ENCODE measurements around the gene SLC6A16. TPM values are rescaled to one million over a fixed set of nuclear protein-coding genes. Genes with fewer than 3 reads are reported as not detected.
"Not testable (repeated sequence)": the region's sequence is repeated elsewhere in the genome, so short reads cannot be mapped to it uniquely, and the experiment has no call there.

The SLC6A16 gene
- total RNA-seq, 1 donor from 2014 or later: 5.6 TPM

DNA sequence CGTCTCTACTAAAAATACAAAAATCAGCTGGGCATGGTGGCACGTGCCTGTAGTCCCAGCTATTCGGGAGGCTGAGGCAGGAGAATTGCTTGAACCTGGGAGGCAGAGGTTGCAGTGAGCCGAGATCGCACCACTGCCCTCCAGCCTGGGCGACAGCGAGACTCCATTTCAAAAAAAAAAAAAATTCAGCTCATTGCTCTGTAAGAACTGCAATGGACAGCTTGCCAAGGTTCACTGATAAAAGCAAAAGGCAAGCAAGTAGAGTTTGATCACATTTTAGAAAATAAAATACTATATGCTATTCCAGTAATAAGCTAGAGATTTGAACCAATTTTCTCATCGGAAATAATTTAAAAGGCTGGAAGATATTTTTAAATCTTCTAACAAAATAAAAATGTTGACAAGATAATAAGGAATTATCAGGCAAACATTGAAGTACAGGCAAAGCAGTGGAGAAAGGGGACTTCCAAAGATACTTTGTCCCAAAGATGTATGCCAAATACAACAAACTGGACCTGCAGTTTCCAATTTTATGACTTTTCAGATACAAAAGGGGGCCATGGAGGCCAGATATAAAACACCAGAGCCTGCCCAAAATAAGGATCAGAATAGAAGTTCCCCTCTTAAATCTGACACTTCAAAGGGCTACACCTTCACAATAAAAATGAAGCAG lies 29.6 kb downstream of the SLC6A16 start:
- DNase-seq (ENCODE audit: low spot score) (no peak), ATAC-seq (no peak)
- intact Hi-C loops (cut with DNase I): no loop called here

- ATAC-seq: no peak
- DNase-seq (ENCODE audit: low spot score): no peak
- intact Hi-C loops (cut with DNase I): no loop called here
Measured at GRCh38 chr19:49294401-49294800, 30.6 kb downstream of the SLC6A16 start.

GRCh38 chr19:49290517-49290916 lies 34.5 kb downstream of the SLC6A16 start:
- intact Hi-C loops (cut with DNase I): no loop called here
- no peak for ATAC-seq
- DNase-seq (ENCODE audit: low spot score): no peak

DNA sequence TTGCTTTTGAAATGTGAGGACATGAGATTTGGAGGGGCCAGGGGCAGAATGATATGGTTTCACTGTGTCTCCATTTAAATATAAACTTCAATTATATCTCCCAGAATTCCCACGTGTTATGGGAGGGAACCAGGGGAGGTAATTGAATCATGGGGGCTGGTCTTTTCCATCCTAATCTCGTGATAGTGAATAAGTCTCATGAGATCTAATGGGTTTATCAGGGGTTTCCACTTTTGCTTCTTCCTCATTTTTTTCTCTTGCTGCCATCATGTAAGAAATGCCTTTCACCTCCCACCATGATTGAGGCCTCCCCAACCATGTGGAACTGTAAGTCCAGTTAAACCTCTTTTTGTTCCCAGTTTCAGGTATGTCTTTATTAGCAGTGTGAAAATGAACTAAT lies 35.7 kb downstream of the SLC6A16 start:
- intact Hi-C loops (cut with DNase I); DNase-seq (ENCODE audit: low spot score); ATAC-seq: not testable (repeated sequence)

DNA sequence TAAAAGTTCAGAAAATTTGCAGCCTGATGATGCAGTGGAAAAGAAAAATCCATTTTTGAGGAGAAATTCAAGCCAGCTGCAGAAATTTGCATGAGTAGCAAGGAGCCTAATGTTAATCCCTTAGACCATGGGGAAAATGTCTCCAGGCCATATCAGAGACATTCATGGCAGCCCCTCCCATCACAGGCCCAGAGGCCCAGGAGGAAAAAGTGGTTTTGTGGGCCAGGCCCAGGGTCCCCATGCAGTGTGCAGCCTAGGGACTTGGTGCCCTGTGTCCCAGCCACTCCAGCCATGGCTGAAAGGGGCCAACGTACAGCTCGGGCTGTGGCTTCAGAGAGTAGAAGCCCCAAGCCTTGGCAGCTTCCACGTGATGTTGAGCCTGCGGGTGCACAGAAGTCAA lies 36.8 kb downstream of the SLC6A16 start:
- intact Hi-C loops (cut with DNase I); ATAC-seq; DNase-seq (ENCODE audit: low spot score): not testable (repeated sequence)

GRCh38 chr19:49287141-49287770 lies 37.7 kb downstream of the SLC6A16 start:
- ATAC-seq (no peak), DNase-seq (ENCODE audit: low spot score) (no peak)
- intact Hi-C loops (cut with DNase I): no loop called here

DNA sequence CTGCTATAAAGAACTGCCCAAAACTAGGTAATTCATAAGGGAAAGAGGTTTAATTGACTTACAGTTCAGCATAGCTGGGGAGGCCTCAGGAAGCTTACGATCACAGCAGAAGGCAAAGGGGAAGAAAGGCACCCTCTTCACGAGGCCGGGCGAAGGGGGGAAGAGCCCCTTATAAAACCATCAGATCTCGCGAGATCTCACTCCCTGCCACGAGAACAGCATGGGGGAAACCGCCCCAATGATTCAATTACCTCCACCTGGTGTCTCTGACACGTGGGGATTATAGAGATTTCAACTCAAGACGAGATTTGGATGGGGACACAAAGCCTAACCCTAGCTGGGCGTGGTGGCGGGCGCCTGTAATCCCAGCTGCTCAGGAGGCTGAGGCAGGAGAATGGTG lies 42.8 kb downstream of the SLC6A16 start:
- intact Hi-C loops (cut with DNase I): no loop called here
- no peak for DNase-seq (ENCODE audit: low spot score)
- ATAC-seq: no peak

DNA sequence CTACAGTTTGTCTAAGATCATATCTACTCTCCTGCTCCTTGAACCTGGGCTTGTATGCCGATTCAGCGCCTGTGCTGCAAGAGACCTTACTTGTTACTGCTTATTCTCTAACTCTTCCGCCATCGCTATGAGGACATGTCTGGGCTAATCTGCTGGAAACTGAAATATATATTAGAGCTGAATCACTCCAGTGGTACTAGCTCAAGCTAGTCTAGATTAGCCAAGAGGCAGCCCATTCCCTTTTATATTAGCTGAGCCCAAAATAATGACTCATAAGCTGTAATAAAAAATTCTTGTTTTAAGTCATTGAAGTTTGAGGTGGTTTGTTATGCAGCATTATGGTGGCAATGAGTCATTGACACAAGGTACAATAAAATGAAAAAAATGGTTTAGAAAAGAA lies 52.8 kb downstream of the SLC6A16 start:
- DNase-seq (ENCODE audit: low spot score) (no peak), ATAC-seq (no peak)
- intact Hi-C loops (cut with DNase I): no loop called here

- no peak for ATAC-seq
- DNase-seq (ENCODE audit: low spot score): no peak
- intact Hi-C loops (cut with DNase I): no loop called here
Measured at GRCh38 chr19:49271080-49271753, 53.8 kb downstream of the SLC6A16 start.

GRCh38 chr19:49266409-49266808 lies 58.6 kb downstream of the SLC6A16 start:
- ATAC-seq; intact Hi-C loops (cut with DNase I): not testable (repeated sequence)
- DNase-seq (ENCODE audit: low spot score): peak; percentile 71

- DNase-seq (ENCODE audit: low spot score) (no peak), ATAC-seq (no peak)
- intact Hi-C loops (cut with DNase I): no loop called here
Measured at GRCh38 chr19:49264258-49264657, 60.7 kb downstream of the SLC6A16 start.

- DNase-seq (ENCODE audit: low spot score) (no peak), ATAC-seq (no peak)
- intact Hi-C loops (cut with DNase I): no loop called here
Measured at GRCh38 chr19:49261602-49262001, 63.4 kb downstream of the SLC6A16 start.

DNA sequence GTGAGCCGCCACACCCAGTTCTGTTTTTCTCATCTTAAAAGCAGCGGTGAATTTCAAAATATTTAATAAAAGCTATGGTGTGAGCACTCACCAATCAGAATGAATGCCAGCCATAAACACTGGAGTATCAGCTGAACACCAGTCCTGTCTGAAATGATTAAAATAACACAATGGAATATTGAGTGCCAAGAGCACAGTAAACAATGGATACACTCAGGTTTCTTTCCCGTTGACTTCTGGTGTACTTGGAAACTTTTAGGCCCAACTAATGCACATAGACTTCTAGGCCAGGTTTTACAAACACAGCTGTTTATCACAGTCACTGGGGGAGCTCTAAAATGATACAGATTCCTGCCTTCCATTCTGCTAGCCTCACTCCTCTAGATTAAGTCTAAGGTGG lies 68.3 kb downstream of the SLC6A16 start:
- DNase-seq (ENCODE audit: low spot score): no peak
- no peak for ATAC-seq
- intact Hi-C loops (cut with DNase I): no loop called here

DNA sequence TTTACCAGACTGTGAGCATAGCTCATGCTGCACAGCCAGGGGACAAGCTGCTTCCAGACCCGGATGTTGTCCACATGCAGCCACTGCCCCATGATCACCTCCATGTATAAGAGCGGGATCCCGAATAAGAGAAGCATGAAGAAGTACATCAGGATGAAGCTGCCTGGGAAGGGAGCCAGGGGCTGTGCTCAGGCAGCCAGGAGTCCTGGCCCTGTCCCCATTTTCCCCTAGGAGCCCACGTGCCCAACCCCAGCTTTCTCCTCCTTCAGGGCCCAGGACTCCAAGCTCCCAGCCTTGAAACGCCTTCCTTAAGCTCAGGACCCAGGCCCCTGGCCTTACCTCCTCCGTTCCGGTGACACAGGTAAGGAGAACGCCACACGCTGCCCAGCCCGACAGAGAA lies 69.3 kb downstream of the SLC6A16 start:
- DNase-seq (ENCODE audit: low spot score) (no peak), ATAC-seq (no peak)
- intact Hi-C loops (cut with DNase I): no loop called here

DNA sequence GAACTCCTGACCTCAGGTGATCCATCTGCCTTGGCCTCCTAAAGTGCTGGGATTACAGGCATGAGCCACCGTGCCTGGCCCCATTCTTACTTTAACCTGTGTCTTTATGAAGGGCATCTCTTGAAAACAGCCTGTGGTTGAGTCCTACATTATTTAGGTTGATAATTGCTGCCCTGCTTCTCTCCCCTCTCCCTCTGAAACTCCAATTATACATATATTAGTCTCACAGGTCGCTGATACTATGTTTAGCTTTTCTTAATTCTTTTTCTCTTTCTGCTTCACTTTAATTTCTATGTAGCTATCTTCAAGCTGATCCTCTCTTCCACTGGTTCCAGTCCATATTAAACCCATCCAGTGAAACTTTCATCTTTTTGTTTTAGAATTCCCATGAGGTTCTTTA lies 75.1 kb downstream of the SLC6A16 start:
- ATAC-seq: no peak
- intact Hi-C loops (cut with DNase I): no loop called here

DNA sequence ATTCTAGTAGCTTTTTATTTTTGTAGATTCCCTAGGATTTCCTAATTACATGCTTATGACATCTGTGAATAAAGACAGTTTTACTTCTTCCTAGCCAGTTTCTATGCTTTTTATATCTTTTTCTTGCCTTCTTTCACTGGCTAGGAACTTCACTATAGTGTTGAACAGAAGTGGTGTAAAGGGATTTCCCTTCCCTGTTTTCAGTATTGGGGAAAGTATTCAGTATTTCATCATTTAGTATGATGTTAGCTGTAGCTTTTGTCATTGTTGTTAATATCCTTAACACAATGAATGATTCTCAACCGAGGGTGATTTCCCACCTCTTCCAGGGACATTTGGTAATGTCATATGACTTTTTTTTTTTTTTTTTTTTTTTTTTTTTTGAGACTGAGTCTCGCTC lies 77.3 kb downstream of the SLC6A16 start:
- intact Hi-C loops (cut with DNase I): no loop called here
- DNase-seq (ENCODE audit: low spot score) (no peak), ATAC-seq (no peak)

More for the DNA sequence above, 75.1 kb downstream of the SLC6A16 start:
- DNase-seq (ENCODE audit: low spot score): no peak

DNA sequence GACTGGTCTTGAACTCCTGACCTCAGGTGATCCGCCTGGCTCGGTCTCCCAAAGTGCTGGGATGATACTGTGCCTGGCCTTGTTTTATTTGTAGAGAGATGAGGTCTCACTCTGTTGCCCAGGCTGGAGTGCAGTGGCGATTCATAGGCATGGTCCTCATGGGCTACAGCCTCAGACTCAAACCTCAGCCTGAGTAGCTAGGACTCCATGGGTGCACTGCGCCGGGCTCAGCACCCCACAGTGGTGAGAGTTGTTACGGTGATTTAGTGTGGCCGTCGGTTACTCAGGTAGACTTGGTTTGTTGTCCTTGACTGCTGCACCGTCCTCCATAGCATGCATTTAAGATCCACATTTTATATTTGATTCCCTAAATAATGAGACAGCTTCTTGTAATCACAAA lies 80.7 kb downstream of the SLC6A16 start:
- ATAC-seq (no peak), DNase-seq (ENCODE audit: low spot score) (no peak)
- intact Hi-C loops (cut with DNase I): no loop called here

DNA sequence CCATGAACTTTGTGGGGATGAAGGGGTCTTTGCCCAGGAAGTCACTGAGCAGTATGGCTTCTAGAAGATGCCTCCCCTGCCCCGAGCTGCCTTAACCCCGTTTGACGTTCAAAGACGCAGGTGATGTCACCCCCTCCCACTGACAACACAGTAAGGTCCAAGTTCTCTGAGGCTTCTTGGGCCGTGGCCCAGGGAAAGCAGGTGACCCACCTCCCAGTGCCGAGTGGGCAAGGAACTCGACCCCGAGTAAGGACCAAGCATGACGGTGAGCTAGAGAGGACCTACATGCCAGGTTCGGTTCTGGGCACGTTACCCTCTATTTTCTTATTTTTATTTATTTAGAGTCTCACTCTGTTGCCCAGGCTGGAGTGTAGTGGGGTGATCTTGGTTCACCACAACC lies 81.3 kb downstream of the SLC6A16 start:
- no peak for DNase-seq (ENCODE audit: low spot score)
- ATAC-seq: no peak
- intact Hi-C loops (cut with DNase I): no loop called here

DNA sequence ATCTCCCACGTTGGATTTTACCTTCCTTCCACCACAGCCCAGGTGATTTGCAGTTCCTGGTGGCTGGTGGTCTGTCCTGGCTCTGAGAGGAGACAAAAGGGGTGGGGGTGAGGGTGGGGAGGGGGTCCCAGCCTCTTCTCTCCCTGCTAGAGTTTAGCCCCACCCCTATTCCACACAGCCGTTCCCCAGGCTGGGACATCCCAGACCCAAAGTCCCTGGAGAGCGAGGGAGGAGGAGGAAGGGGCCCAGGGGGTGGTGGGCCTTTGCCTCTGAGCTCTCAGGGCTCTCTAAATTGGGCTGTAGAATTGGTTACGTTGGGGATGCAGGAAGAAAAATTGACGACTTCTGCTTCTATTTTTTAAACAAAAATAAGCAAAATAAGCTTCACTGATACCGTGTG lies 81.9 kb downstream of the SLC6A16 start:
- intact Hi-C loops (cut with DNase I): no loop called here
- DNase-seq (ENCODE audit: low spot score) (no peak), ATAC-seq (no peak)

DNA sequence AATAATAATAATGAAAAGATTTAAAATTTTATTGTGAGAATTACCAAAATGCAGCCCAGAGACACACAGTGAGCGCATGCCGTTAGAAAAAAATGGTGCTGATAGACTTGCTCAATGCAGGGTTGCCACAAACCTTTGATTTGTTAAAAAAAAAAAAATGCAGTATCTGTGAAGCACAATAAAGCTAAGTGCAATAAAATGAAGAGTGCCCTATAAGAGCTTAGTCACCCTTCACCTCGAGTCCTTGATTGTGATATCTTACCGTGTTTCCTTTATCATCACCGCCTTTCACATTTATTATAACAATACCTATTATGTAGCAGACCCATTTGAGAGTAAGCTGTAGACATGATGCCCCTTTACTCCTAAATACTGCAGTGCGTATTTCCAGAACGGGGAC lies 83.2 kb downstream of the SLC6A16 start:
- DNase-seq (ENCODE audit: low spot score): no peak
- intact Hi-C loops (cut with DNase I): no loop called here
- no peak for ATAC-seq
